ENCODE measurements around the gene KCNJ12.
"Not testable (repeated sequence)": the region's sequence is repeated elsewhere in the genome, so short reads cannot be mapped to it uniquely, and the experiment has no call there.

Gene KCNJ12

GRCh38 chr17:21376081-21376758, at the start of gene KCNJ12:
Gene KCNJ12, plus strand, starts transcription at chr17:21376357. Its CDS starts 38,986 bp downstream, at chr17:21415343.
- DNase-seq, result no peak

DNA sequence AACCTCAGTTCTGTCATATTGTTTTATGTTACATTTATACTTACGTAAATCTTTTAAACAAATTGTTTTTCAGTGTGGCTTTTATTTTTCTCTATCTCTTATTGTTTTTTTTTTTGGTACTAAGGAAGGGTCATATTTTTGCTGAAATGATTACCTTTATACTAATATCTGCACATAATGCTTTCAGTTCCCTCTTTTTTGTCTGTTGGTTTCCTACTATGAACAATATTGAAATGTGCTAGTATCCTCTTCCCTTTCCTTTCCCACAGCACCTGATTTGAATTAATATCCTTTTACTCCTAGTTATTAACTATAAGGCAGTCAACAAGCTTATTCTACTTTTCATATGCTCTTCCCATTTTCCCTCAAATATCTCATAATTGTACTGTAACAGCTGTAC, 48.2 kb upstream of the KCNJ12 start:
- DNase-seq, result not testable (repeated sequence)

GRCh38 chr17:21328778-21329177, 47.4 kb upstream of the KCNJ12 start:
- DNase-seq, result not testable (repeated sequence)

DNA sequence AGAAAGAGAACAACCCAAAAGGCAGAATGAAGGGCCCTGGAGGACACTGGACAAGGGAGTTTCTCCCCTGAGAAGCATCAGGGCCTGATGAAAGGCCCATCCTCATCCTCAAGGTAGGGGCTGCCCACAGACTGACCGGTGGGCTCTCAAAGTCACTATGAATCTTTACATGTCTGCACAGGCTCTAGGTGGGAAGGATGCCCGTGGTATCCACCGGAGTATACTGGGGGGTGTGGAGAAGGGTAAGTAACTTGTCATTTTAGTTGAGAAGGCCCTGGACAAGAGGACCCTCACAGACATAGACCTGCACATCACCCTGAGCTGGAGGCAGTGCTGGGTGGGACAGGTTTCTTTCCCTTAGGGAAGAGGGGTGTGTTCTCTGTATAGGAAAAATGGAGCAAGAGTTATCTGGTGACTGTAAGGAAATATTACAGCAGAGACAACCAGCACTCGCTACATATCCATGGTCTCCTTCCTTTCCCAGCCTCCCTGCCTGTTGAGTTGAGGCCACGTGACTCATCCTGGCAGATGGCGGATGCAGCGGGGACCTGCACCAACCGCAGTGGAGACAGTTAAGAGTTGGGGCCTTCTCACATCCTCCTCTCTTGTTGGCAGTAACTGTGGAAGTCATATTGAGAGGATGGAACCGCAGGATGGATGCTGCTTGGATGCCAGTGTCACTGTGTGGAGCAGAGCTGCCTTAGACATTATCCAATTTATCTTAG, 45.6 kb upstream of the KCNJ12 start:
- DNase-seq, result no peak

GRCh38 chr17:21336541-21337294, 39.4 kb upstream of the KCNJ12 start:
- not testable (repeated sequence) for DNase-seq

DNA sequence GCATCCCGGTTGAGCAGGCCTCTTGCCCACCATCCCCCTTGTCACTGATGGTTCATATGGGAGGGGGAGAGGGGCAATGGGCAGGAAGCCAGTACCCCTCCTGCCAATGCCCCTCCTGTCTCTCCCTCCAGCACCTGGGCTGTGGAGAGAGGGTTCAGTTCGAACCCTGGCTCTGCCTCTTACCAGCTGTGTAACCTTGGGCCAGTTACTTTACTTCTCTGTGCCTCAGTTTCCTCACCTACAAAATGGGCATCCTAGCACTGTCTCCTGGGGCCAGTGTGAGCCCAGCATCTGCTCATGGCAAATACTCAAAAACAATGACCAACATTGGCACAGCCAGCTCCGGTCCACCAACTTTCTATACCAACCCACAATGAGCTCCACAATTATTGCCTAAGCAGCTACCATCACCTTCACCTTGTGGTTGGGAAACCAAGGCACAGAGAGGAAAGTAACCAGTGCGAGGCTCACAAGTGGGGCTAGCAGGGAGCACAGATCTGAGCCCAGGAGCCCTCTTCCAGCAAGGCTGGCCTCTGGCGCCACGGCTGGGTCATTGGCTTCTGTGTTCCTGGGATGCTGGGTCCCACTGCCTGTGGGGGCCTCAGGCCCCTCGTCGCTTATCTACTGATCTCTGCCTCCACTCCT, 38.1 kb upstream of the KCNJ12 start:
- DNase-seq, result not testable (repeated sequence)

- no peak for DNase-seq
These were observed 37.1 kb upstream of the KCNJ12 start for GRCh38 chr17:21339011-21339410.

DNA sequence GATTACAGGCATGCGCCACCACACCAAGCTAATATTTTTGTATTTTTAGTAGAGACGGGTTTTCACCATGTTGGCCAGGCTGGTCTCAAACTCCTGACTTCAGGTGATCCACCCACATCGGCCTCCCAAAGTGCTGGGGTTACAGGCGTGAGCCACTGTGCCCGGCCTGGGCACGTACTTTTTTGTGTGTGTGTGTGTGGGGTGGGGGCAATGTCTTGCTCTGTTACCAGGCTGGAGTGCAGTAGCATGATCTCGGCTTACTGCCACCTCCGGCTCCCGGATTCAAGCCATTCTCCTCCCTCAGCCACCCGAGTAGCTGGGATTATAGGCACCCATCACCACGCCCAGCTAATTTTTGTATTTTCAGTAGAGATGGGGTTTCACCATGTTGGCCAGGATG, 36.6 kb upstream of the KCNJ12 start:
- DNase-seq, result not testable (repeated sequence)

- not testable (repeated sequence) for DNase-seq
These were observed 35.8 kb upstream of the KCNJ12 start for GRCh38 chr17:21340407-21340806.

GRCh38 chr17:21341279-21341678, 34.9 kb upstream of the KCNJ12 start:
- DNase-seq, result not testable (repeated sequence)

DNA sequence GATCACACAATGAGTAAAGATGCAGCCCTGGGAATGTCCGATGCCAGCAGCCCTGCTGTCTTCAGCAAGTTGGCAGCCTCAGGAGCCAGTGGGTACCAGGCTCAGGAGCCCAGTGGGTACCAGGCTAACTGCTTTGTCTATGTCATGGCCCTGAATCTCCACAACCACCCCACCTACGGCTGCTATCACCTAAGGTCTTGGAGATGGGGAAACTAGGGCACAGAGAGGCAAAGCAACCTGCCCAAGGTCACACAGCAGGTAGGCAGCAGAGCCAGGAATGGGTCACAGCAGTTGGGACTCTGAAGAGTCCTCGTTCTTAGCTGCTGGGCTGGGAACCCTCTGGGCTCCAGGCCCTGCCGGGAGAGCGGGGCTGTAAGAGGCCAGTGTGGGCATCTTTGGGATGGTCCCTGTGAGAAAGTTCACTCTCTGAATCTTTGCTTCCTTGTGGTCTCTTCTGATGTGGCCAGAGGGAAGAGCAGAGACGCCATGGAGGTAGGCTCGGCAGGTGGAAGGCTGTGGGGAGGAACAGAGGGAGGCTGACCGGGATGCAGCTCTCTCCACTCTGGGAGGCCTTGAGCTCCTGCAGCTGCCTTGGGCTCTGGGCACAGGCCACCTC, 34.1 kb upstream of the KCNJ12 start:
- not testable (repeated sequence) for DNase-seq

DNA sequence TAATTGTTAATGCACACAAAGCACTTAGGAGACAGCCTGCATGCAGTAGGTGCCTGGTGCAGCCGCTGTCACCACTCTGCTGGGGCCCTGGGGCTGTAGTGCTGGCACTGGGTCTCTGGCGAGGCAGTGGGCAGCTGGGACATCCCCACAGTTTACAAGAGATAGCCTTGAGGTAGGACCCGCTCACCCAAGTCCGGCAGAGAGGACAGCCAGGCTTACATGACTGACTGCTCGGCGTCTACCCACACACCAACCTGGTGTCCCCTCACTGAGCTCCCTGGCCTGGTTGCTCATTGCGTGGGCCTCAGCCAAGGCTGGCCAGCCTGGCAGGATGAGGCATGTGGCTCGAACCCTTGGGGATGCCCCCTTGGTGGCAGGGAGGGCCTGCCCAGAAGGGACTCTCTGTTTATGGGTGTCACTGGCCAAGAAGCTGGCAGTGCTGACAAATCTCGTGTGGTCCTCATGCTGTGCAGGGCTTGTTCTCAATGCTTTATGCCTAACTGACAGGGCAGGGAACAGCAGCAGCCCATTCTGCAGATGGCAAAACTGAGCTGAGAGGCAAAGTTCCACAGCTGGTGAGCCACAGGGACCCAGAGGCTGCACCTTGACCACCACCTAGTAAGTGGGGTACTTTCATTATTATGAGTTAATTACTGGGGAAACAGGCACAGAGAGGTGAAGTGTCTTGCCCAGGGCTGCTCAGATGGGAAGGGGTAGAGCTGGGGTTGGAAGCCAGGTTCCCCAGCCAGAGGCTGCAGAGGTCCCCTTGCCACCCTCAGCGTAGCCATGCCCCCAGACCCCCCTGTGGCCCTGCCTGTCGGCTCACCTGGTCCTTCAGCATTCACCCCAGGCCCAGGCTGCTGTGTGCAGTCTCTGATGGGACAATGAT, 32.9 kb upstream of the KCNJ12 start:
- not testable (repeated sequence) for DNase-seq

DNA sequence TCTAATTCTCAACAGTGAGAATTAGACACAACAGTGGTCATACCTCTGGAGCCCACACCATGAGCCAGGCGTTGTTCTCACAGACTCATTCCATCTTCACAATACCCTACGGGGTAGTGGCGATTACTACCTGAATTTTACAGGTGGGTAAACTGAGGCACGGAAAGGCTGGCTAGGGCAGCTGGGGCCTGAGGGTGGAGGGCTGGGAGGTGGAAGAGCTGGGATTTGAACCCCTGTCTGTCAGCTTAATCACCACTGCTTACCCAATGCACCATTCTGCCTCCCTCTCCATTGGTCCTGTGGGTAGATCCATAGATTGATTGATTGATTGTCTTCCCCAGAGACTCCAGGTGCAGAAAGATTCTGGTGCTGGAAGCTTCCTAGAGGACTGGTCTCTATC, 31.4 kb upstream of the KCNJ12 start:
- DNase-seq, result not testable (repeated sequence)

DNA sequence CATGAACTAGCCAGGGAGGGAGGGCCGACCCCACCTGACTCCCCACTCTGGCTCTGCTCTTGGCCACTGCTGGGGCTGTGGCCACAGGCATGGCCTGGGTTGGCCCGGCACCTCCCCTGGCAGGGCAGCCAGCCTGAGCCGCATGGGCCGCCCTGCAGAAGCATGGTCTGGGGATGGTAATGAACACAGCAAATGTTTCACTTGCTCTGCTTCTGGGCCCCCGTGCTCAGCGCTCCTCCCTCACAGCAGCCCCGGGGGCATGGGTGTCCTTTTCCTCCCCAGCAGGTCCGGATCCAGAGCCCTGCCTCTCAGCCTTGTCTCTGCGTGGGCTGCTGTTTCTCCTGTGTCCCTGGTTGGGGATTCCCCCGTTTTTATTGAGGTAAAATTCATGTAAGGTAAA, 30.9 kb upstream of the KCNJ12 start:
- no peak for DNase-seq

DNA sequence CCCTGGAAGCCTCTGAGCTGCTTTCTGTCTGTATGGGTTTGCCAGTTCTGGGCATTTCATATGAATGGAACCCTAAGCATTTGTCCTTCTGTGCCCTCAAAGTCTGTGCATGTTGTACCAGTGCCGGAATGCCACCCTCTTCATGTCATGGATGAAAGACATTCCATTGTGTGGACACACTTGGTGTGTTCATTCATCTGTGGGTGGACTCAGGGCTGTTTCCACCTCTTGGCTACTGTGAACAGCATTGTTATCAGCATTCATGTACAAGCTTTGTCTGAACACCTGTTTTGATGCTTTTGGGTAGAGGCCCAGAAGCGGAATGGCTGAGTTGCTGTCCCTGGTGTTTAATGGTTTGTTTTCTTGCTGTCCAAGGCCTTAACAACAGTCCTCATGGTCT, 30.1 kb upstream of the KCNJ12 start:
- DNase-seq, result not testable (repeated sequence)

DNA sequence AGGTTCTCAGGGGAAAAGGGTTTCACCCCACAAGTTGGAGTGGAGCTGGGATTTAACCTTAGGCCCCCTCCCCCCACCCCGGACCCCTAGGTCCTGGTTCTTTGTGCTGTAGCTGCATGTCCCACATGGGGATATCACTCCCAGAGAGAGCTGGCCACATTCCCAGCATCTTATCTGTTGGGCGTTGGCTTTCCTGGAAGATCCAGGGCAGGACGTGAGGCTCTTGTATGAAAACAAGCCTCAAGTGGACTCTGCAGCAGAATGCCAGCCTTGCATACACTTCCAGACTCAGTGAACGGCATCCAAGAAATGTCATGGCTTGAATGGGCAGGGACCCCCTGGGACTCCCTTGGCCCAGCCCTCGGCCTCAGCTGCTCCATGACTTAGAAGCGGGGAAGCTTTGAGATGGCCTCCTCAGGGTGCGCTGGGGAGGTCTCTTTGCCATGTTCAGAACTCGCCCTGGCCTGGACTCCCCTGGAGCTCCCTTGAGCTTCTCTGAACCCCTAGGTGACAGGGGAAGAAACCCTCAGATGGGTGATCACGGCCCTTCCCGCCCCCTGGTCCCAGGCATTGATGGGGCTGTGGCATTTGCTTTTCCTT, 29.4 kb upstream of the KCNJ12 start:
- DNase-seq, result not testable (repeated sequence)

DNA sequence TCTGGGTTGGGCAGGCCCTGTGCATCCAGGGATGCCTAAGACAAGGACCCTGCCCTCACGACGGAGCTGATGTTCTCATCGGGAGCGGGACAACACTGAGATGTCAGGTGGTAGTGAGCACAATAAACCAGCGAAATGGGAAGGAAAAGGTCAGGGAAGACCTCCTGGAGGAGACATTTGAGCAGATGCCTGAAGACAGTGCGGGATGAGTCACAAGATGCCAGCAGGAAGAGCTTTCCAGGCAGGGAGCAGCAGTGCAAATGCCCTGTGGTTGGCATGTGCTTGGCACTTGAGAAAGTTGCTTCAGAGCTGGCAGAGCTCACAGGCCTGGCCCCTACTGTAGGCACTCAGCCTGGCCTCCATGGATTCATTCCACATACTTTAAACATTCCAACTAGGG, 28.5 kb upstream of the KCNJ12 start:
- not testable (repeated sequence) for DNase-seq

GRCh38 chr17:21348081-21348925, 27.9 kb upstream of the KCNJ12 start:
- DNase-seq, result not testable (repeated sequence)

DNA sequence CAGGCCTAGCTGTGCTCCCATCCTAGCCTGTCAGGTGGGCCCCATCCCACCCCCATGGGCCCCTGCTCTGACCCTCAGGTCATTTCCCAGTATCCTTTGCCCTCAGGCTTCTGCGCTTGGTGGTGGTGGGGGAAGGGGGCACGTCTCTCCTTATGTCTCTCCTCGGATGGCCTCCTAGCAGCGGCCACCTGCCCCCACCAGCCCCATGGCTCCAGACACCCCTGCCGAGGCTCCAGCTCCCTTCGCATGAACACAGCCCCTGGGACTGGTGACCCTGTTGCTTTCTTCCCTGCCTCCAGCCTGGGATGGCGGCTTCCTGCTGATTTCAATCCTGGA, 27.3 kb upstream of the KCNJ12 start:
- DNase-seq, result not testable (repeated sequence)

GRCh38 chr17:21349358-21350050, 26.7 kb upstream of the KCNJ12 start:
- DNase-seq, result not testable (repeated sequence)

All from inflammatory macrophage treated with lipopolysaccharide for 4 hours (primary cell).